ENCODE measurements around the gene LYST.
"Not testable (repeated sequence)": the region's sequence is repeated elsewhere in the genome, so short reads cannot be mapped to it uniquely, and the experiment has no call there.

The LYST gene

GRCh38 chr1:235857756-235858155 is 8.9 kb downstream of the LYST start:
- DNase-seq (ENCODE audit: low spot score): no peak

- no peak for DNase-seq (ENCODE audit: low spot score)
Measured at GRCh38 chr1:235855811-235856429, 10.8 kb downstream of the LYST start.

GRCh38 chr1:235854347-235854746 is 12.4 kb downstream of the LYST start:
- DNase-seq (ENCODE audit: low spot score): no peak

GRCh38 chr1:235853653-235854052 is 13.1 kb downstream of the LYST start:
- DNase-seq (ENCODE audit: low spot score): no peak

GRCh38 chr1:235852887-235853286 is 13.8 kb downstream of the LYST start:
- no peak for DNase-seq (ENCODE audit: low spot score)

GRCh38 chr1:235851939-235852338 is 14.8 kb downstream of the LYST start:
- no peak for DNase-seq (ENCODE audit: low spot score)

GRCh38 chr1:235848251-235848650 is 18.5 kb downstream of the LYST start:
- DNase-seq (ENCODE audit: low spot score): not testable (repeated sequence)

GRCh38 chr1:235845656-235846107 is 21.0 kb downstream of the LYST start:
- not testable (repeated sequence) for DNase-seq (ENCODE audit: low spot score)

- DNase-seq (ENCODE audit: low spot score): no peak
Measured at GRCh38 chr1:235844776-235845175, 21.9 kb downstream of the LYST start.

GRCh38 chr1:235843461-235843961 is 23.2 kb downstream of the LYST start:
- peak; percentile 27 for DNase-seq (ENCODE audit: low spot score)

- no peak for DNase-seq (ENCODE audit: low spot score)
Measured at GRCh38 chr1:235841938-235842545, 24.7 kb downstream of the LYST start.

- no peak for DNase-seq (ENCODE audit: low spot score)
Measured at GRCh38 chr1:235838021-235838420, 28.7 kb downstream of the LYST start.

GRCh38 chr1:235835226-235835625 is 31.5 kb downstream of the LYST start:
- no peak for DNase-seq (ENCODE audit: low spot score)

- no peak for DNase-seq (ENCODE audit: low spot score)
Measured at GRCh38 chr1:235834620-235835019, 32.1 kb downstream of the LYST start.

- DNase-seq (ENCODE audit: low spot score): no peak
Measured at GRCh38 chr1:235832011-235832410, 34.7 kb downstream of the LYST start.

- no peak for DNase-seq (ENCODE audit: low spot score)
Measured at GRCh38 chr1:235831148-235831547, 35.6 kb downstream of the LYST start.

- DNase-seq (ENCODE audit: low spot score): no peak
Measured at GRCh38 chr1:235826102-235826854, 40.4 kb downstream of the LYST start.

GRCh38 chr1:235825229-235825628 is 41.5 kb downstream of the LYST start:
- DNase-seq (ENCODE audit: low spot score): no peak

GRCh38 chr1:235823684-235824083 is 43.0 kb downstream of the LYST start:
- DNase-seq (ENCODE audit: low spot score): no peak

- no peak for DNase-seq (ENCODE audit: low spot score)
Measured at GRCh38 chr1:235822685-235823084, 44.0 kb downstream of the LYST start.

GRCh38 chr1:235821361-235821981 is 45.2 kb downstream of the LYST start:
- no peak for DNase-seq (ENCODE audit: low spot score)

GRCh38 chr1:235820061-235820460 is 46.6 kb downstream of the LYST start:
- DNase-seq (ENCODE audit: low spot score): no peak
